GM18507 (cell line): ENCODE data around the gene CCM2.
"Not testable (repeated sequence)": the region's sequence is repeated elsewhere in the genome, so short reads cannot be mapped to it uniquely, and the experiment has no call there.

ENCODE experiments used
- DNase-seq: peaks from one replicate; pipeline ENCODE4 v3.0.0; 2011; ENCODE audit warnings: low read depth; ENCODE audit not compliant: insufficient read length; ENCODE audit errors: extremely low spot score
- FAIRE-seq: peaks from 2 replicates; lab custom pipeline; 2011; peaks lifted over from hg19 to GRCh38; lab: Jason Lieb, UNC

The CCM2 gene

DNA sequence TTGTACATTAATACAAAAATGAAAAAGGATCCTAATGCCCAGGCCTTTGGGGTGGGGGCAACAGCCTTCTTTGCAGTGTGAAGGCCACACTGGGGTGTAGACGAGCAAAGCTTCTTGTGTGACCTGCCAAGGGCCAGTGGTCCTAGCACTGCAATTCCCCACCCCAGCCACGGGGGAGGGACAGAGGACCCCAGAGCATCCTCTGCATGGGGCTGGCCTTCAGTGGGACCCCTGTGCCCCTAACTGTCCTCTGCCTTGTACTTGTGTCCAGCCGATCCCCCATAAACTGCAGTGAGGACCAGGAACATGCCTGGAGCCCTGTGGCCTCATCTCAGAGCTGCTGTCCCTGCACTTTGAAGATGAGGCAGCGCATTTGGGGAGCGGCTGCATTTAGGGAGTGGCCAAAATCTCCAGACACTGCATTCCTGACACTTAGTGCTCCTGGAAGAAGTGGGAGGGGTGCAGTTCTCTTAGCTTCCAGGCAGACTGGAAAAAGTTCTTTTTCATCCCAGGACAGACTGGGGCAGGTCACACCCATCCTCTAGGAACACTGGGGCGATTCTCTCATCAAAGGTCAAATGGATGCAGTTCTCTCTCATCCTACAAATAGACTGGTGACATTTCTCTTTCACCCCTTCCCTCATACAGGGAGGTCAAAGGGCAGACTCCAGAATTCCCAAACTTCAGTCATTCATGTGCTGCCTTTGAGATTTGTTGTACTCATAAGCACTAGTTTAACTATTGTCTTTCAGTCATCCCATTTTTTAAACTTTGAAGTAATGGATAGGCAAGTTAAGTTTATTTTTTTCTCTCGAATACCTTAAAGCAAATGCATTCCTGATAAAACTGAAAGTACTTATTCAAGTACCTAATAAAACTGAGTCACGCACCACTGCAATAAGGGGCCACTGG is 20.3 kb upstream of the CCM2 start:
- DNase-seq: no peak
- FAIRE-seq: peak; percentile 29

DNA sequence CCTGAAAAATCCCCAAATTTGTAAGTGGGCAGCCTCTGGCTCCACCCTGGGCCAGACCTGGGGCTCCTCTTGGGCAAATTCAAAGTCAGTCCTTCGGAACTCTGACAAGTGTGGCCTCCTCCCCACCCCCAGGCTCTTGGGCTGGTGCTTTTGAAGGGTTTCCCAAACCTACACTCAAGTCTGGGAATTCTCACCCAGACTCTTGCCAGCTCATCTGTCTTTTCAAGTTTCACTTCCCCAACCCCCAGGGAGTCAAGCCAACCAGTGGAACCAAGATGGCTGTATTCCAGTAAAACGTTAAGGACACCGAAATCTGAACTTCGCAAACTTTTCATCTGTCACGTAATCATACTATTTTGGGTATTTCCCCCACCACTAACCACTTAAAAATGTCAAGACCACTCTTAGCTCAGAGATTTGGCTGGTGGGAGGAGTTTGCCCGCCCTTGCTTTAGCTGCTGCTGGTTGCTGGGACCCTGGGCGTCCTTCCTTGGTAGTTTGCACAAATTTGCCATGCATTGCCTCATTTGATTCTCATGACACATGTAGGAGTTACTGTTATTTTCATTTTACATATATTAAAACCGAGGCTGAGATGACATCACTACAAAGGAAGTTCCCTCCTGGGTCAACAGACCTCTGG is 19.5 kb upstream of the CCM2 start:
- DNase-seq (no peak), FAIRE-seq (peak; percentile 91)

DNA sequence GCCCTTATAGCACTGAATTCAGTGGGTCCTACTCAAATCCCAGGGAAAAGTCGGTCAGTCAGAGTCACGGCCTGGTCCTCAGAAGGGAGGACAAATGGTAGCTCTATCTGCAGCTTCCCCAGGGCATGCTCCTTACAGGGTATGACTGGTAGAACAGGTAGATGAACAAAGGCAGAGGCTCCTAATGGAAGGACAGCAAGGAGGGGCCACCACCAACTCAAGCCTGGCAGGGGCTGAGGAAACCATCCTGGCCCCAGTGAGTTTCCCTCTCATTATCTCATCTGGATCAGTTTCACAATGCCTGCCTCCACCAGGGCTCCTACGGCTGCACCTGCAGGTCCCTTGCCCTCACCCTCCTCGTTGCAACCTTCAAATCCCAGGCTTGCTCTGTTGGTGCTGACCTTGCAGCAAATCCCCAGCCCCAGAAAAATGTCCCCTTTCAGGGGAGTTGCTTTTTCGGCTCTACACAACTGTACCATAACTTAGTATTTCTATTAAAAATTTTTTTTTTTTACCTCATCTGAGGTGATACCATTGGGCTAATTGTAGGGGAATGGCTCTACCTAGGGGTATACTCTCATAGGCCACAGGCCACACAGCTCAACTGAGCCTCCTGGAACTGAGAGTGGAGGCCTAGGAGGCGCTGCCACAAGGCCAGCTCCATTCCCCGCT is 18.8 kb upstream of the CCM2 start:
- DNase-seq: no peak
- no peak for FAIRE-seq

DNA sequence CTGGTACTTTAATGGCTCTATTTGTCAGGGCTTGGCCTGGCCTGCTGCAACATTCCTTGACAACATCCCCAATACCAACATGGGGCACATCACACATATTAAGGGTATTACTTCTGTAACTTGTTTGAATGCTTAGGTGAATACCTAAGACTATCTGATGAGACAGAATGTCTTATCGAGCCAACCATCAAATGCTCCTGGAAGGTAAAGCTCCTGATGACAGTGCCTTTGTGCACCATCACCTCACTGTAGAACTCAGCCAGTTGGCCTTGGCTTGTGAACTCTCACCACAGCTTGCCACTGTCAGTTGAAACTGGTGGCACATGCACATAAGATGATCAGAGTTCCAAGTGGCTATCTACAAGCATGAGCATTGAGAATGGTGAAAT is 17.5 kb upstream of the CCM2 start:
- DNase-seq (no peak), FAIRE-seq (no peak)

DNA sequence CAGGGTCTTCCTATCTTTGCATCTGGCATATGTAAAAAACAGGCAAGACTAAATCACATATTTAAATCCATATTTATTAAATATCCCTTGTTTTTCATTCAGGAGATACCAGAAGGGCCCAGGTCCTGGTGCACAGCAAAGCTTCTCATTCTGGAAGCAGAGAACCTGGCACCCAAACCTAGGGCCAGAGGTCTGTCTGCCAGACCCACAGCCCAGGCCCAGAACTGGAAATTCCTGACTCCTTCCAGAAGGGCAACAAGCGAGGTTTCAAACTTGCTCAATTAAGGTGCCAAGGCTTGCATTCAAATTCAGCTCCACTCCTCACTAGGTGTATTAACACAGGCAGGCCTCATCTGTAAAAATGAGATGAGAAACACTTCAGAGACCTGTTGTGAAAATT is 17.0 kb upstream of the CCM2 start:
- DNase-seq: no peak
- no peak for FAIRE-seq

DNA sequence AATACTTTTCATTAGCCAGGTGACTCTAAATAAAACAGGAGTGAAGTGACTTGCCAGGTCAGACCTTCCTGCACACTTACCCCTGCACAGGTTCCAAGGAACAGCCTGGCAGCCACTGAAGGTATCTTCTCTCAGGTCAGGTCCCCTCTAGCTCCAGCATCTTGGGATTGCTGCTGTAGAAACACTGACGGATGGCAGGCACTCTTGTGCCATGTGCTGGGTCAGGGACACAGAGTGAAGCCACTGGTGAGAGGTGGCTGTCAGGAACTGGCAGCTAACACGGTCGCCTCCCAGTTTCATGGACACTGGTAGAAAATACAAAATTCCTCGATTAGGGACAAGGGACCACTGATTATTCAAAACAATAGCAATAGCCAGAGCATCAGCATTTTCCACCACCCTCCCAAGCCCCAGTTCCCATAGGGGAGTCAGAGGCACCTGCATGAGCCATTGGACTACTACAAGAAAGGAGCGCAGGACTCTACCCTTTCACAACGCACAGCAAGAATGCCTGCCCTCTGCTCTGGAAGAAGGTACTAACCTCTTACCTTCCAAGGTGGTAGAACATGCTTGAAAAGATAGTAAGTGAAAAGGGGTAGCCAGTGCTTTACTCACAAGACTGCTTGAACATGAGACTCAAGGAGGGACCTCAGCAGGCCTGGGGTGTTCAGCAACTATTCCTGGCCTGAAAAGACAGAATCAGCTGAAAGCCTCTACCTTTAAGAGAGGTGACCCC is 16.1 kb upstream of the CCM2 start:
- DNase-seq (no peak), FAIRE-seq (no peak)

DNA sequence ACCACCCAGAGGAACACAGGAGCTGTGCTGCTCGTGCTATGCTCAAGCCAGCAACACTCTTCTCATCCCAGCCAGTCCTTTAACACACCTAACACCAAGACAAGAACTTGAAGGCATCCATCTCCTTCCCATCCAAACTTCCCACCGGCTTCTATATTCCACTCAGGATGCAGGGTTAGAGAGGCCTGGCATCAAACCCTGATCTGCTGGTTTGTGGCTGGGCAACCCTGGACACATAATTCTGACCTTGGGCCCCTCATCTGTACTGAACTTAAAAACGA is 15.6 kb upstream of the CCM2 start:
- FAIRE-seq (no peak), DNase-seq (no peak)

DNA sequence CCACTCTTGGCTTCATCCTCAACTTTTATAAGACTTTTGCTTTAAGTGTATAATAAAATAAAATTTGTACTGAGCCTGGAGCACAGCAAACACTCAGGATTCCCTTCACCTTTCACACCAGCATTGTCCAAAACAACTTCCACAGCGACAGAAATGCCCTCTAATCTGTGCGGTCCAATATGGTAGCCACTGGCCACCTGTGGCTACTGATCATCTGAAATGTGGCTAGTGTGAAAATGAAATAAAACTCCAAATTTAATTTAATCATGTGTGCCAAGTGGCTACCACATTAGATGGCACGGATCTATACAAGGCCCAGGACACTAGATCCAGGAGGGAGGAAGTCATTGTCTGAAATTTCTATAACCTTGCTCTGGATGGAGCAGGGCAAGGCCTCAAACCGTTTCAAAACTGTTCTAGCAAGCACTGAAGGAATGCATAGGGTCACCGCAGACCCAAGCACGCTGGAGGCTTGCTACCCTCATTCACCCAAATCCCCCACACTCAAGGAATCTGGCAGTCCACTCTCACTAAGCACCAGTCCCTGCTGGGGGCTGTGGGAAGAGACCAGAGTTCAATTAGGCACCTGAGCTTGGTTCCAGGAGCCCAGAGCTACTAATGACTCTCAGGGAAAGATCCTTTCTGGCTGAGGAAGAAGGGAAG is 14.8 kb upstream of the CCM2 start:
- DNase-seq: no peak
- no peak for FAIRE-seq

DNA sequence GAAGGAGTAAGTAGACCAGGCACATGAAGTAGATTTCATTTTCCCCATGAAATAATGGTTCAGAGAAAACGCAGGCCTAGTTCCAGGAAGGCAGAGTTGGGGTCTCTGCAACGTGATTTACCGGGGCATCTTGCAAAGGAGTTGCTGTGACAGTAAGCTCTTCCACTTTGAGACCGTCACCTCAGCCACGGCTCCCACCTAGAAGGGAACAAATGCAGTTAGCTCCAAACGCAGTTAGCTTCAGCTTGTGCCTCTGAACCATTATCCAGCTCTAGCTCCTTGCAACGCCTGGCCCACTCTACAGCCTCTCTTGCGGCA is 14.1 kb upstream of the CCM2 start:
- no peak for FAIRE-seq
- no peak for DNase-seq

DNA sequence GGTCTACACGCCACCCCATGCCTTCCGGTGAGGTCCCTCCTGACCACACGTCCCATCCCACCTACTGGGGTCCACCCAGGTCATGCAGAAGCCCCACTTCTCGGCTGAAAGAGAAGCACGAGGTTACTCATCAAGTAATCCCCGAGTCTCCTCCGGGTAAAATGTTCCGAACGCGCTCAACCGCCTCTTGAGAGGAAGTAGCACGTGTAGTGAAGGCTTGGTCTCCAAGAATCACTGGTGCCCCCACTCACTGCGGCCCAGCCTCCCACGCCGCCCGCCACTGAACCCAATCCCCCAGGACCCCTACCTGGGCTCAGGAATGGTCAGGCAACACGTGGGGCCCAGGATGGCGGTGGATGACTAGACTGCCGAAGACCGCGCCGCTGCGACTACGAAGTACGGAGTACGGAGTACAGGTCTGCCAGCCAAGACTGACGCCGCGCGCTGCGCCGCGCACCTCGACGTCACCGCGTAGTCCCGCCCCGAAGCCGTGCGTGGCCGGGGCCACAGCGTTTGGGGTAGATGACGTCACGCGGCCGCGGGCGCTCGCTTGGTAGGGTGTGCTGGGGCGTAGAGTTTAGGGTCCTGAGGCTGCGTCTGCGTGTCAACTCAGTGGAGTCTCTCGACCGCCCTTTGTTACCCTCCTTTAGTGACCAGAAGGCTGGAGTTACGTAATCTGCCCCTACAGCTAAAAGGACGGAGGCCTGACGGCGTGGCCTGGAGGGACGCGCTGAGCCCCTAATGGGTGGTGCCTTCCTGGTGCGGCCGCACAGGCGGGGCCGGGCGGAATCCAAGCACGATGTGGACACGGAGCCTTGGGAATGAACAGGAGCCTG is 13.6 kb upstream of the CCM2 start:
- DNase-seq (peak; percentile 68), FAIRE-seq (peak; percentile 90)

DNA sequence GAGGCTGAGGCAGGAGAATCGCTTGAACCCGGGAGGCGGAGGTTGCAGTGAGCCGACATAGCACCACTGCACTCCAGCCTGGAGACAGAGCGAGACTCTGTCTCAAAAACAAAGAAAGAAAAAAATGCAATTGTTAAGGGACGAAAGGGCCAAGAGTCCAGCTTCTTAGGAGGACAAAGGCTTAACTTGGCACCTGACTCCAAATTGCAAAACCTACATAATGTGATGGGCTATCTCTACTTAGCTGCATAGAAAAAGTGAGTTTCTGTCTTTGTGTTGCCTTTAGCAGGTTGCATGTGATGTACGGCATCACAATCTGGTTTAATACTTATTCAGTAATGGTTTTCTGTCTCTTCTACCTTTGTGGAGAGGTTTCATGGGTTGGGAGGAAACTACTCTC is 12.5 kb upstream of the CCM2 start:
- FAIRE-seq (no peak), DNase-seq (no peak)

DNA sequence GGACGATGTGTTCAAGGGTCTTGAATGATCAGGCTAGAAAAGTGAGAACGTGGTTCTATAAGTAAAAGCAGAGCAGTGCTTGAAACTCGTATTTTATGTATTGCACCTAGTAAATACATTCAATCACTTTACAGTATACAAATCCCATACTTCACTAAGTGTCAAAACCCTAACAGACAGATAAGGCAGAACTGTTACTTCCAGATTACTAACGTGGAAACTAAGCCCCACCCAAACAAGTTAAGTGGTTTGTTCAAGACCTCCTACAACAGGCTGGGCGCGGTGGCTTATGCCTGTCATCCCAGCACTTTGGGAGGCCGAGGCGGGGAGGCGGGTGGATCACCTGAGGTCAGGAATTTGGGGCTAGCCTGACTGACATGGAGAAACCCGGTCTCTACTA is 12.0 kb upstream of the CCM2 start:
- FAIRE-seq (no peak), DNase-seq (no peak)

DNA sequence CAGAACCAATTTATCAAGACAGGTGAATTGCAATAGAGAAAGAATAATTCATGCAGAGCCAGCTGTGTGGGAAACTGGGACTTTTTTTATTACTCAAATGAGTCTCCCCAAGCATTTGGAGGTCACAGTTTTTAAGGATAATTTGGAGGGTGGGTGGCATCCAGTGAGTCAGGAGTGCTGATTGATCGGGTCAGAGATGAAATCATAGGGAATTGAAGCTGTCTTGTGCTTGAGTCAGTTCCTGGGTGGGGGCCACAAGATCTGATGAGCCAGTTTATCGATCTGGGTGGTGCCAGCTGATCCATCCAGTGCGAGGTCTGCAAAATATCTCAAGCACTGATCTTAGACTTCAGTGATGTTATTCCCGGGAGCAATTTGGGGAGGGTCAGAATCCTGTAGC is 11.3 kb upstream of the CCM2 start:
- FAIRE-seq: no peak
- no peak for DNase-seq

DNA sequence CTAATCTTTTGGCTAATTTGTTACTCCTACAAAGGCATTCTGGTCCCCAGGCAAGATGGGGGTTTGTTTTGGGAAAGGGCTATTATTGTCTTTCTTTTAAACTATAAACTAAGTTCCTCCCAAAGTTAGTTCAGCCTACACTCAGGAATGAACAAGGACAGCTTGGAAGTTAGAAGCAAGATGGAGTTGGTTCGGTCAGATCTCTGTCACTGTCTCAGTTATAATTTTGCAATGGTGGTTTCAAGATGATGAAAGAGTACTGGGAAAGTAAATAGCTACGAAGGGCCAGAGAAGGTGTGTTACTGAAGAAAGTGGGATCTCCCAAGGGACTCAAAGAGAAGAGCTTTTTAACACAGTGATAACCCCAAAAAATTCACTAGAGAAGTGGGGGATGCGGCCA is 10.9 kb upstream of the CCM2 start:
- DNase-seq: no peak
- FAIRE-seq: no peak

DNA sequence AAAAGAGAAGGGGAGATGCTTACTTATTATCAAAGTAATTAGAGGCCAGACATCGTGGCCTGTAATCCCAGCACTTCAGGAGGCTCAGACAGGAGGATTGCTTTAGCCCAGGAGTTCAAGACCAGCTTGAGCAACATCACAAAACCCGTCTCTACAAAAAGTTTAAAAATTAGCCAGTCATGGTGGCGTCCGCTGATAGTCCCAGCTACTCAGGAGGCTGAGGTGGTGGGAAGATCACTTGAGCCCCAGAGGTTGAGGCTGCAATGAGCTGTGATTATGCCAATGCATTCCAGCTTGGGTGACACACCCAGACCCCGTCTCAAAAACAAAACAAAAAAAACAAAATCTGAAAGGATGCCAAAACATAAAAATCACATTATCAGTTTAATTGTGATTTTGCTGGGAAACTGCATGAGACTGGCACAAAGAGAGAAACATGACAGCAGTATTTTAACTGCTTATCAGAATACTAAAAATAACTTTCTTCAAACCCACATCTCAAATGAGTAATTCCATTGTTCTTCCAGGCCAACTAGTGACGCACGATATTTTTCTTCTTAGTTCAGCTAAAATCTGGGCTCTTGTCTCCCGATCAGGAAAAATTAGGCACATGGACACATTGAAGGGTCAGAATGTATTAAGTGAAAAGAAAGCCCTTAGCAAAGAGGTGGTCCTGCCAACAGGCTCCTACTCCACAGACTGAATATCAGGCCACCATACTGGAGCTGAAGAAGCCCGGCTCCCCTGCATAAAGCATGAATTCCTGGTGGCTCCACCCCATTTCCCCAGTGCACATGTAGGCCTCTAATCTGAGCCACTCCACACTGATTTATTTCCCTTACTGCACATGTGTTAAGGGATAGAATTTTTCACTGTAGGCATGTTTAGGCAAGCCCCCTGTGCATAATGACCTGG is 9.6 kb upstream of the CCM2 start:
- no peak for FAIRE-seq
- DNase-seq: no peak

DNA sequence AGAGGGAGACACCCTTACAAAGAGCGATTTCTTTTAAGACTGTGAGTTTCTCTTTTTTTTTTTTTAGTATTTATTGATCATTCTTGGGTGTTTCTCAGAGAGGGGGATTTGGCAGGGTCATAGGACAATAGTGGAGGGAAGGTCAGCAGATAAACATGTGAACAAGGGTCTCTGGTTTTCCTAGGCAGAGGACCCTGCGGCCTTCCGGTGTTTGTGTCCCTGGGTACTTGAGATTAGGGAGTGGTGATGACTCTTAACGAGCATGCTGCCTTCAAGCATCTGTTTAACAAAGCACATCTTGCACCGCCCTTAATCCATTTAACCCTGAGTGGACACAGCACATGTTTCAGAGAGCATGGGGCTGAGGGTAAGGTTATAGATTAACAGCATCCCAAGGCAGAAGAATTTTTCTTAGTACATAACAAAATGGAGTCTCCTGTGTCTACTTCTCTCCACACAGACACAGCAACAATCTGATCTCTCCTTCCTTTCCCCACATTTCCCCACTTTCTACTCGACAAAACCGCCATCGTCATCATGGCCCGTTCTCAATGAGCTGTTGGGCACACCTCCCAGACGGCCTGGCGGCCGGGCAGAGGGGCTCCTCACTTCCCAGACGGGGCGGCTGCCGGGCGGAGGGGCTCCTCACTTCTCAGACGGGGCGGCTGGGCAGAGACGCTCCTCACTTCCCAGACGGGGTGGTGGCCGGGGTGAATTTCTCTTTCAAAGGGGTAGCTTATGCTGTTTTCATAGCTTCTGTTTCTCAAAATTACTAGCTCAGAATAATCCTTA is 7.8 kb upstream of the CCM2 start:
- not testable (repeated sequence) for DNase-seq, FAIRE-seq

DNA sequence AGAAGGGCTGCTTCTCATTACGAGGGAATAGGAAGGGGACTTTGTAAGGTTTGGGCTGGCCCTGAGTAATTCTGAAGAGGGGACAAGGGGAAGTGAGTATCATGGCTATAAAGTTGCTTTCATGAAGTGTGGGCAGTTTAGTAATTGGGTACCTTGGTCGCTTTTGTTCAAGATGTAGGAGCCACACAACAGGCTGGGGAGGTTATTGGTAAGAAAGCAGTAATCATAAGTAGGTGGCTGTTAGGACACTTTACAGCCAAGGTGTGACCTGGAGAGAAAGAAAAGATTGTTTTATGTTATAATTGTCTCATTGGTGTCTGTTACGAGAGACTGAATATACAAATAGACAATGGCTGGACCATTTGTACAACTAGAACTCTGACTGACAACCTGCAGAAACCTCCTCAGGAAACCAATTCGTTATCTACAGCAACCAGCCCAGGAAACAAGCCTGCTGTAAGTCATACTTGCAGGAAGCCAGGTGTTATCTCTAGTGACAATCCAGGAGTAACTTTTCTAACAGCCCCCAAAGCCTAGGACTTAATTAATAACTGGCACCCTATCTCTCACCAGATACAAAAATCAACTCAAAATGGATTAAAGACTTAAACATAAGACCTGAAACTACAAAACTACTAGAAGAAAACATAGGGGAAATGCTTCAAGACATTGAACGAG is 5.0 kb upstream of the CCM2 start:
- DNase-seq (no peak), FAIRE-seq (peak; percentile 15)
